Measurements from ENCODE around the gene TTC23L.
A peak's percentile ranks its signal among the peaks of the same experiment; 100 is the strongest.
"Not testable (repeated sequence)": the region's sequence is repeated elsewhere in the genome, so short reads cannot be mapped to it uniquely, and the experiment has no call there.

The TTC23L gene, protein sequence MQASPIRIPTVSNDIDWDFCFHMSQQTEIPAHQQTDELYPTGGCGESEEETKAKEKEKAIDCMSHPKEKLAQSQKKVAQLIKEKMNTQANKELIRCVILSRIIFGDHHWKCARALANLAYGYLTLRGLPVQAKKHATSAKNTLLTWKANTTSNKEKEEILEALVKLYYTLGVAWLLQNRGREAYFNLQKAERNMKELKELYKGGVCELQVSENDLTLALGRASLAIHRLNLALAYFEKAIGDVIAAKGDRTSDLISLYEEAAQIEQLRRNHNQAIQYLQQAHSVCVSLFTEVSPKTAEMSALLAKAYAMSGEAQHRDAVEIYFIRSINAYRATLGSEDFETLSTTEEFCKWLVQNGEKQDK

DNA sequence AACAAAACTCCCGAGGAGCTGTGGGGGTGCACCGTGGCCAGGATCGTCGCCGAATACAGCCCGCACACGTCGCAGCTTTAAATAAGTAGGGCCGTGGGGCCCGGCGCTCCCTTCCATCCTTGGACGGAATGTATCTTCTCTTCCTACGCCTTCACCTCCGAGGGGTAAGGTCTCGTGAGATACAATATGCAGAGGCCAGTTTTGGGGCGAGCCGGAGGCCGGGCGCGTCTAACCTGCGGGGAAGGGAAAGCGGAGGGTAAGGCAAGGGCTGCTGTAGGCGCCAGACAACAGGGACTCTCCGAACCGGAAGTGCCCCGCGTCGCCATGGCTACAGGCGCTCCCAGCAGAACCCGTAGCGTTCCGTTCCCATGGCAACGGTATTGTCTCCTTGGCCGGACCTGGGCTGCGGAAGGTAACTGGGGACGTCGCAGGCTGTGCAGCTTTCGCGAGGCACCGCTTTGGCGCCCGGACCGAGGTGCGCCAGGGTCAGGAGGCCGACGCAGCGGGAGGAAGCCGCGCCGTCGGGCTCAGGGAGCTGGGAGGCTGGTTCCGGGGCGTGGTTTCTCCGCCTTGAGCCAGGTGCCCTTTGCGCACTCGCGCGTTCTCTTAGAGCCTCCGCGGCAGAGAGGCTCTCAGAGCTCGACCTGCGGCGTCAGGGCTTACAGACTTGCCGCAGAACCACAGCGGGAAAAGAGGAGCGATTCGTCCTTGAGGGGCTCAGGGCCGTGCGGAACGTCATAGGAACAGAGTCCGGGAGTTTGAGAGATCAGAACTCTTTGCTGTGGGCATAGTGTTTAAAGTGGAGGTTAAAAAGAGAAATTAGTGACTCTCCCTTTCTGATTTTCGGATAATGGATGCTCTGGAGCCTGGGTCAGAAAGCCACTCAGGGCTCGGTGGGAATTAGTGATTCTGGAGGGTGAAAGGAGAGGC is at the start of gene TTC23L:
TSS of gene TTC23L (plus strand) at position 380 of the 930 bp plus-strand sequence. CDS start 1,508 bp downstream, outside the sequence.
- DNase-seq, result peak; percentile 90

DNA sequence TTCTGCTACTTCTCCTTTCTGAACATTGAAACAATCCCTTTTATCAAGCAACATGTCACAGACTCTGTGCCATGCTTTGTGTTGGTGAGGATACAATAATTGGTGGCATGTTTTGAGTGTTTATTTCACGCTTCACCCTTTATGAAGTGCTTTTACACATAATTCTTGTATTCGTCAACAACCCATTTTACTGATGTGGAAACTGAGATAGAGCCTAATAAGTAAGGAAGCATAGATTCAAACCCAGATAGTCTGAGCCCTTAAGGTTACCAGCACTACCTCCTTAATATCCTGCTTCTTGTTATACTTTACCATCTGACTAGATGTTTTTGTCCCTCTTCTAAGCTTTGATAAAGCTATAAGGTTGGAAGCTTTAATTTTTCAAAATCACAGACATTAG is 49.3 kb upstream of the TTC23L start:
- no peak for DNase-seq

DNA sequence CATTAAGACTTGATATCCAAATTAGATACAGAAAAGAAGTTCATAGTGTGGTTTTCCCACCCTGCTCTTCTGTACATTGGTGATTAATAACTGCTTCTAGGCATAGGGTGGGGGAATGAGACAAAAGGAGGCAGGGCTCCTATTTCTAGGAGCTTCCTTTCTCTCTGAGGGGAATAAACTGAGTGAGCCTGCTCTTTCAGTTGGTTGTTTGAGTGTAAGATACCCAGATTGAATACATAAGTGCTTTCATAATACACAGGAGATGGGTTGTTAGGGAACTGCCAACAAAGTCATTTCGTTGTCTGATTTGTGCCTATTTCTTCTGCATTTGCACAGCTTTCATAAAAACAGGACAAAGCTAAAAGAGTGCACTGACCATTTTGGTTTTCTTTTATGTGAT is 48.9 kb upstream of the TTC23L start:
- no peak for DNase-seq

DNA sequence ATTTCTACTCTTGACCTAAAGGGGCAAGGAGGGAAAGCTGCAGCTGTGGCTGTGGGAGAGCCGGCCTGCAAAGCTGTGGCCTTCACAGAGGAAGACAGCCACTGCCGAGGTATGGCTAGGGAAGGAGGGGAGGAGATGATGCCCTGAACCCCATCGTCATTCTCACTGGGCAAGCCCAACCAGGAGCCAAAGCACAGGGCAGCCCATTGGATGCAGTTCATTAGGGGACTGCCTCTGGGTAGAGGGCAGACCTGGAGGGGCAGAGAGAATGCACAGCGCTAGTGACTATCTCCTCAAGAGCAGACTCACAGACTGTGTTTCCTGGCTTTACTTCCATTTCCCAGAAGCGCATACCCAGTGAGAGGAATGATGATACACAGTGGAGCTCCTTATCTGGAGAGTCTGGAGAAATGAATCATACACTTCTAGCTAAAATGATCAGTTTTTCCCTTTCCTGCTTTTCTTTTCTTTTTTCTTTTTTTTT is 47.2 kb upstream of the TTC23L start:
- no peak for DNase-seq

DNA sequence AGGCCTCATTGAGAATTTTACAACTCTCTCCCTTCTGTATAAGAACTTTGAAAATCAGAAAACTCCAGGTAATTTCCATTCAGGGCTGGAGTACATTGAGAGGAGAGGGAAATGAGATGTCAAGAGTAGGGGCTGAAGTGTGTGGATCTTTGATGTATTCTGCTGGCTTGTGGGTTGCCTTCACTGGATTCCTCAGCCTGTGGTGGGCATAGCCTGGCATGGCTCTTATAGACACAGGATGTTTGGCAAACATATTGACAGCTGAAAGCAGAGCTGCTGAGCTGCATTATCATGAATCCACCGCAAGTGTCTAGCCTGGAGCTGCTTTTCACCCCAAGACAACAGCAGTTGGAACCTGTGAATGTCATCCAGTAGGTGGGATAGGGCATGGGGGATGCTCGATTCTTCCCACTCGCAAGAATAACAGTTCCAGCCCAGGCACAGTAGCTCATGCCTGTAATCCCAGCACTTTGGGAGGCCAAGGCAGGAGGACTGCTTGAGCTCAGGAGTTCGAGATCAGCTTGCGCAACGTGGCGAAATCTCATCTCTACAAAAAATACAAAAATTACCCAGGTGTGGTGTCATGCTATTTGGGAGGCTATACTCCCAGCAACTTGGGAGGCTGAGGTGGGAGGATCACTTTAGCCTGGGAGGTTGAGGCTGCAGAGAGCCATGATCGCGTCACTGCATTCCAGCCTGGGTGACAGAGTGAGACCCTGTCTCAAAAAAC is 36.0 kb upstream of the TTC23L start:
- no peak for DNase-seq

DNA sequence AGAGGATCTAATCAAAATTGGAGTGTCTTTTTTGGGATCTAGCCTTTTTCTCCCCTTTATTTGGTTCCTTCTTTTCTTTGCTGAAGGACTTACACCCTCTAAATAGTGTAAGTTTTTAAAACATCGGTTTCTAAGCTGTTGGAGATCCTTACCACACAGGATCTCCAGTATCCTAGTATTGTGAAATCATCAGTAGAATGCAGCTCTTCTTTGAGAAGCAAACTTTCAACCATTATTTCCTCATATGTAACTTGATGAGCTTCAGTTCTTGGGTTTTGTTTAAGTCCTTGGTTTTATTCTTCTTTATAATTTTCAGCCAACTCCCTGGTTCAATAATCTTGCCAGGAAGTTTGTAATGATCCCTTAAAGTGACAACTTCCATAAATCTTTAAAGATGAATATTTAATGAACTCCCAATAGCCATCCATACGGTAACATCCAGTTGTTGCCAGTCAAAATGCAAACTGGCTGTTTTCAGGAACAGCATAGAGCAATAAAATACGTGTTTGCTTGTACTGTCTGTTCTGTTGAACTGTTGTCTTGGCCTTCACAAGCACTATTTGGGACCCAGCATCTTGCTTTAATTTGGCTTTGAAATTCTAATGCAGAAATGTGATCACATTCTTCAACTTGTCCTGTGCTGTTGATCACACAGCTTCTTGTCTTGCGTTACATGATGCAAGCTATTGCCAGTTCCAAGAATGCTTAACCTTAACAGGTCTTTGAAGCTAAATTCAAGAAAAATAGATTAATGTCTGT is 34.8 kb upstream of the TTC23L start:
- no peak for DNase-seq

DNA sequence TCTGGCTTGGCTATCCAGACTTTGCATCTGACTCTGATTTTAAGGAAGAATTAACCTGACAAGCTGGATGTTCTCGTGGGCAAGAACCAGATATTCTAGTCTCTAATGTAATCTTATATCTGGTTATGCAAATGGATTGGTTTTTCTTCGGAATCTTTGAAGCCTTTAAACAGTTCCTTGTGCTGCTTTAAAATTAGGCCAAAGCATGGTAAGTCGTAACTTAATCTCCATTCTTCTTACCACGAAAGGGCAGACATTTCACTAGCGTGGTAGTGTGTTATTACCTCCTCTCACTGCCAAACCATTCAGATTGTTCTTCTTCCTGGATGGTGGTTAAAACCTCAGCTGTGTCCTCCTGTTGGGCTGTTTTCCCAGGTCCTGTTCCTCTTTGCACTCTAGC is 34.1 kb upstream of the TTC23L start:
- DNase-seq, result no peak

DNA sequence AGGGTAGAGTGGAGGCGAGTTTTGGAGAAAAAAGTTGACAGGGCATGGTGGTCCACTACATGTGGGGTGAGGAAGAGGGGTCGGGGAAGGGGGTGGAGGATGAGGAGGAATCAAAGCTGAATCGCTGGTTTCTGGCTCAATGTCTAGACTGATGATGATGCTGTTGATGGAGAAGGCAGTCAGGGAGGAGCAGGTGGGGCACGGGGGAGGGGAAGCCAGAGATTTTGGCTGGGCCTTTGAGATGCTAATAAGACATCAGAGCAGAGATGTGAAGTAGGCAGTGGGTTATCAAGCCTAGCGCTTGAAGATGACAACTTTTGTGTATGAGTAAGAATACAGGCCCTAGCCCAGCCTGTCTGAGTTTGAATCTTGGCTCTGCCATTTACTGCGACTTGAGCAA is 32.4 kb upstream of the TTC23L start:
- DNase-seq, result no peak

DNA sequence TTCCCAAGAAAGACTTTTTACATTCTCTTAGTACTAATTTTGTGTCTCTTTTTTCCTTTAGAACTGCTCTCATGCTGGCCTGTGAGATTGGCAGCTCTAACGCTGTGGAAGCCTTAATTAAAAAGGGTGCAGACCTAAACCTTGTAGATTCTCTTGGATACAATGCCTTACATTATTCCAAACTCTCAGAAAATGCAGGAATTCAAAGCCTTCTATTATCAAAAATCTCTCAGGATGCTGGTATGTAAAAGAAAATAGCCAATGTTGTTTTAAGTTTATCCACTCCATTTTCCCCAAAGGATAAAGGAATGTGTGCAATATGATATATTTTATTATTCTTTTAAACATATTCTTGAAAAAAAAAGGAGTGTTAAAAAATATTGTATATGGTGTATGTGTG is 27.3 kb upstream of the TTC23L start:
- no peak for DNase-seq

DNA sequence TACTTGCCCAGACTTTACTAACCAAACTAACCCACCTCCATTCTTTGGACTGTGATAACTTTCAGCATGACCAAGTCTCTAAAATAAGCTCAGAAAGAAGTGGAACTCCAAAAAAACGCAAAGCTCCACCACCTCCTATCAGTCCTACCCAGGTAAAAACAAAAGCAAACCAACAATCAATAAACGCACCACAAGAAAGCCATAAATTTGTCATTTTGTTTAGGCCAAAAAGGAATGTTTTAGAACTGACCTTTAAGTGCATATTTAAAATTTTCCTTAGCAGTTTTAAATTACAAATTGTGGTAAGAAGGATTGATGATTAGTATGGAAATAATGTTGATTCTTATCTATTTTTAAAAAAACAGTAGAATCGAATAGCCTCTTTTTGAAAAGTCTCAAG is 25.5 kb upstream of the TTC23L start:
- DNase-seq, result no peak

DNA sequence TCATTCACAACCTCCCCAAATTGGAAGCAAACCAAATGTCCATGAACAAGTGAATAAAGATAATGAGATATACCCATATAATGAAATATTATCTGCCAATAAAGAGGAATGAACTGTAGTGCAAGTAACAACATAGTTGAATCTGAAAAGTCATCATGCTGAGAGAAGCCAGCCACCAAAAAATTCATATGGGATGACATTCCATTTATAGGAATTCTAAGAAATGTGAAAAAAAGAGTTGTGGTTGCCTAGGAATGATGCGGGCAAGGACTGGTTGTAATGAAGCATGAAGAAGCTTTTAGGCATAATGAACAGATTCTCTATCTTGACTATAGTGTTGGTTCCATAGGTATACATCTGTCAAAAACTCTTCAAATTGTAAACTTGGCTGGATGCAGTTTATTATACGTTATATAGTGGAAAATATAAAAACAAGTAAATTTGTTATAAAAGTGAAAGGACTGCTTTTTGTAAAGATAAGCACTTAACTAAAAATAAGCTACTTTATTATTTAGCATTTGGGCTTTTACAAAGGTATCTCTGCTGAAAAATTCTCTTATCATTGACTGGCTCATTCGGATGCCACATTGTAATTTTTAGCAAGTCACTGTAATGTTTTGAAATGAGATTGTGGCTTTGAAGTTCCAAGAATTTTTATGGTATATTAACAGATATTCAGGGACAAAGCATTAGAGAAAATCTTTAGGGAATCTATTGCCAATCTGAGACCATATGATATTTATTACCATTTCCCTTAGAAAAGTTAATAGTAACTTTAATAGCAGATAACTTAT is 21.2 kb upstream of the TTC23L start:
- DNase-seq, result no peak

DNA sequence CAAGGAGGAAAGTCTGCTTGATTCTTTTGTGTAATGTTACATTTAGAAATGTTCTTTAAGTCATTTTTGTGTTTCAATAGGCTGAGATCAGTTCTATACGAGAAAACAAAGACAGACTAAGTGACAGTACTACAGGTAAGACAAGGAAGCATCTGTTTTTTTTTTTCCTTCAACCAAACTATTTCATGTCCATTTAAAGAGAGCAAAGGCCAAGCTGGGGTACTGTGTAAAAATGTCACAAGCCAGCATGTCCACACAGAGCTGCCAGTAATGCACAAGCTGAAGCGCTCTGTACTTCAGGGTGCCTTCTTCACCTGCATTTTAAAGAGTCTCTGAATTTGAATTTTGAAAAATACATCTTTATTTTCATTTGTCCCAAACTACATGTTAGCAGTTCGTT is 20.2 kb upstream of the TTC23L start:
- DNase-seq, result no peak

DNA sequence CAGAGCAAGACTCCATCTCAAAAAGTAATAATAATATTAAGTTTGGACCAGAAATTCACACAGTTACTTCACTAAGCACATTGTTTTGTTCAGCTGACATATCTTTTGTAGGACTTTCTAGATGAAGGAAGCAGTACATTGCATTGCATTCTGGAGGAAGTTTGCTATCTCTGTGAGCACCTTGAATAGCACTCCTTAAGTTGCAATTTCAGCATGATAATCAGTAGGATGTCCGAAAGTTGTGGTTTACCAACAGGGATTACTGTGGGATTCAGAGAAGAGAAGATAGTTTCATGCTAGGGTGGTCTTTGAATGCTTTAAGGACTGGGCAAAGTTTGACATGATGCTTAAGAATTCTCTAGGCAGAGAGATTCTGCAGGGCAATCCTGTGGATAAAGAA is 18.4 kb upstream of the TTC23L start:
- no peak for DNase-seq

DNA sequence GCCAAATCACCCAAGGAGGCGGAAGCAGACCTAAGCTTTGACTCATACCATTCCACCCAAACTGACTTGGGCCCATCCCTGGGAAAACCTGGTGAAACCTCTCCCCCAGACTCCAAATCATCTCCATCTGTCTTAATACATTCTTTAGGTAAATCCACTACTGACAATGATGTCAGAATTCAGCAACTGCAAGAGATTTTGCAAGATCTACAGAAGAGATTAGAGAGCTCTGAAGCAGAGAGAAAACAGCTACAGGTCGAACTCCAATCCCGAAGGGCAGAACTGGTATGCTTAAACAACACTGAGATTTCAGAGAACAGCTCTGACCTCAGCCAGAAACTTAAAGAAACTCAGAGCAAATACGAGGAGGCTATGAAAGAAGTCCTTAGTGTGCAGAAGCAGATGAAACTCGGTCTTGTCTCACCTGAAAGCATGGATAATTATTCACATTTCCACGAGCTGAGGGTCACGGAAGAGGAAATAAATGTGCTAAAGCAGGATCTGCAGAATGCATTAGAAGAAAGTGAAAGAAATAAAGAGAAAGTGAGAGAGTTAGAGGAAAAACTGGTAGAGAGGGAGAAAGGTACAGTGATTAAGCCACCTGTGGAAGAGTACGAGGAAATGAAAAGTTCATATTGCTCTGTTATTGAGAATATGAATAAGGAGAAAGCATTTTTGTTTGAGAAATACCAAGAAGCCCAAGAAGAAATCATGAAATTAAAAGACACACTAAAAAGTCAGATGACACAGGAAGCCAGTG is 15.8 kb upstream of the TTC23L start:
- no peak for DNase-seq

DNA sequence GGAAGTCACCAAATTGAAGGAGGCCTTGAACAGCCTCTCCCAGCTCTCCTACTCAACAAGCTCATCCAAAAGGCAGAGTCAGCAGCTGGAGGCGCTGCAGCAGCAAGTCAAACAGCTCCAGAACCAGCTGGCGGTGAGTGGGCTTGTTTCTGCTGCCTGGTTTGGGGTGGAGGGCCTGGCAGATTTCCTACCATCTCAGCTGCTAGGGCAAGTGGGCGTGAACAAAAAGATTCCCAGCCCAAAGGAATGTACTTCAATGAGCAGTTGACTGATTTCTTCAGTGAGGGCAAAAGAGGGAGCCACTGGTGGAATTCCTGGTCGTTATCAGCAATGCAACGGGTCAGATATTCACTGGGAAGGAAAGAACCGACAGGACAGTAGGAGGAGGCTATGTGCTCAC is 12.6 kb upstream of the TTC23L start:
- no peak for DNase-seq

DNA sequence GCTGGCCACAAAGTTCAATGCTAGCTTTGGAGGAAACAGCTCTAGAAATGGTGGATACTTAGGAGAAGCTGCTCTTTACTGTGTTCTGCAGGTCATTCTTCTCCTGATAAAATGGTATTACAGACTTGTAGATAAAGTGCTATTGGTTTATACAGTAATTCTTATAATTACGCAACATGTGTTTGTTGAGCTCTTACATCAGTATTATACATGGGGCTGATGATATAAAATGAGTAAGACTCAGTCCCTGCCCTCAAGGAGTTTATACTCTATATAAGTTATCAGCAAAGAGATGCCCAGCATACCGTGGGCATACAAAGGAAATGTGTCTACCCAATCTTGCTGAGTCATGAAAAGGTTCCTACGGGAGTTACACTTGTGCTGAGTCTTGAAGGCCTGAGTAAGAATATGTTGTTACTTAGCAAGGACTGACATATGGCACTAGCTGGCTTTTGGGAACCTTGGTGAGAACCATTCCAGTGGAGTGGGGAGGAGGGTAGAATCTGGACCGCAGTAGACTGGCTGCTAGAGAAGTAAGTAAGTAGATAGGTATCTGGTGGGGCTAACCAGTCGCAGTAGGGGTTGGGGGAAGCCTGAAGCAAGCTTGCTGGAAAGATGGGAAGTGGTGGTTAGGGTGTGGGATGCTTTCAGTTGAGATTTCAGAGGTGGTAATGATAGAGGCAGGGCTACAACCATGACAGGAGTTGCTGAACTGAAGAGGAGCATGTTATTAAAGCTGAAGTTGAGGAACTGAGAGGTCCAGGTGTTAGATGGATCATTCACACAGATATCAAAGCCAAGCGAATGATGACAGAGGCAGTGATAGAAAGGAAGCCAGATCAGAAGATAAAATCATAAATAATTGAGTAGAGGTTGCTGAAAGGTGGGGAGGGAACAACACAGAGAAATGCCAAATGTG is 11.1 kb upstream of the TTC23L start:
- no peak for DNase-seq

DNA sequence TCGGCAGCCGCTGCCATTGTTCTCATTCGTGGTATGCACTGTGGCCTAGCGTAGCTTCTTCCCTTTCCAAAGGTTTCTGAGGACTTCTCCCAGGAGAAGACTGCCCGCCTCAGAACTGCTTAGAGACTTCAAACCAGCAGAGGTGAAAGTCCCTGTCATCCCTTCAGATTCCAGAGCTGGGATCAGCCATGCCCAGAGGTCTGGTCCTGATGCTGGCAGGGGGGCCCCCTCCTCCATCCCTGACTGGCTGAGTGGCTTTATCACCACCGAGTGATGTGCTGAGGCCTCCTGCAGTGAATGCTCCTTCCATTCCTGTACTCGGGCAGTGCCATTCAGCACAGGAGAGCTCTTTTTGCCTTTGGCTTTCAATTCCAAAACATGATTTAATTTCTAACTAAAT is 8.1 kb upstream of the TTC23L start:
- DNase-seq, result not testable (repeated sequence)

DNA sequence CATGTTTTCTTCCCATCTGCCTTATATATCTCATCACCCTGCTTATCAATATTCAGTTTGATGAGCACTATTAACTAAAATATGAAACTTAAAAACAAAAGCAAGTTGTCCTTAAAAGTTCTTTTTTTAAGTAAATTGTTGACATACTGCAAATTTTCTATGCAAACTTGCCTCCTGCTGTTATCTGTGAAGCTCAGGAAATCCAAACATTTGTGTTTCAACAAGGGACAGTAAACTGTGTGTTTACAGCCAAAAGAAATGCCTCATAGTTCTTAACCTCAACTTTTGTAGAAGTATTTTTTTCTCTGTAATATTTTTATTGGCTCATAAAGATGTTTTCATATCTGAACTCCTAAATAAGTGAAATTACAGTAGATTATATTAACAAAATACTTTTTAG is 7.7 kb upstream of the TTC23L start:
- DNase-seq, result no peak

DNA sequence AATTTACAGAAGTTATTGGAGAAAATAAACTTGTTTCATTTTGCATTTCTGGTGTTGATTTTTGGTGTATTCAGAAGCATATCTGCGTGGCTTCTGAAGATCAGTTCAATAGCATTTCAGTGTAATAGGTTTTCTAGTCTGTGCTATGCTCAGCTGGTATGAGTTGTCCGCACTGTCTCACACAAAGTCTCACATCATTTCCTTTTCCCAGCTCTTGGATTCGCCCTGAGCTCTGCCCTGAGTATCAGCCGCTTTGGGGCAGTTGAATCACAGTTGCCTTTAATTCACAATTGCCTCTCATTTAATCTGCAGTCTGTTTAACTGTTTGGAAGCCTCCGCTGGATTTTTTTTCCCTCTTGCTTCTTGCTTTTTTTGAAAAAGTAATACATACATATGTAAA is 6.4 kb upstream of the TTC23L start:
- DNase-seq, result no peak

DNA sequence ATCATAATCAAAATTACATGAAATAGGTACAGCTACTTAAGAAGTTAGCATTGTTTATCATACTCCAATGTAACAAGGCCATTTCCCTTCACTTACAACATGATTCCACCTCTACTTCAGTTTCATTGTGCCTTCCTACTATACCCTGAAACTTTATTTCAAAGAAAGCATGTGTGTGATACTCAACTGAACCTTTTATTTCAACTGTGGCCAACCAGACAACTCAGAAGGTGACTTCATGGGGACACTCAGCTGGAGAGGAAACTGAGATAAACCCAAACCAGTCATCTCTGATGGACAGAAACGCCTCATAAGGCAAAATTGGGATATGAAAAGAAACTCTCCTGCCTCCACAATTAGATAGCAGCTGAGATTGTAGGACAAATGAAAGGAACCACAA is 5.9 kb upstream of the TTC23L start:
- no peak for DNase-seq

Data from left hindlimb (tissue), 1 donor.